GM23248 (cell line): ENCODE results near the gene DCAF6.

Experiments used
- EZH2 ChIP-seq: fragments of 200-600 bp; sonication (generic); IDR thresholded peaks from 2 replicates; pipeline ENCODE4 v1.6.1; 2018; ENCODE audit warnings: antibody characterized with exemption, mild to moderate bottlenecking; ENCODE audit not compliant: insufficient read depth, poor library complexity, severe bottlenecking
- EZH2phosphoT487 ChIP-seq: fragments of 200-600 bp; sonication (generic); IDR thresholded peaks from 2 replicates; pipeline ENCODE4 v1.6.1; 2018; ENCODE audit warnings: antibody characterized with exemption, moderate library complexity, mild to moderate bottlenecking, low read depth; ENCODE audit not compliant: insufficient read depth

GRCh38 chr1:168121401-168122011 is 185.0 kb downstream of the DCAF6 start:
- no peak for TF ChIP-seq EZH2phosphoT487
- TF ChIP-seq EZH2, result no peak
